ENCODE results near the gene HELZ. TPM values are rescaled to one million over a fixed set of nuclear protein-coding genes. Genes with fewer than 3 reads are reported as not detected.
A peak's percentile ranks its signal among the peaks of the same experiment; 100 is the strongest.

Gene HELZ
- total and polyA plus RNA-seq, 4 donors, result 2.8 to 75.7 (median 25.5) TPM

DNA sequence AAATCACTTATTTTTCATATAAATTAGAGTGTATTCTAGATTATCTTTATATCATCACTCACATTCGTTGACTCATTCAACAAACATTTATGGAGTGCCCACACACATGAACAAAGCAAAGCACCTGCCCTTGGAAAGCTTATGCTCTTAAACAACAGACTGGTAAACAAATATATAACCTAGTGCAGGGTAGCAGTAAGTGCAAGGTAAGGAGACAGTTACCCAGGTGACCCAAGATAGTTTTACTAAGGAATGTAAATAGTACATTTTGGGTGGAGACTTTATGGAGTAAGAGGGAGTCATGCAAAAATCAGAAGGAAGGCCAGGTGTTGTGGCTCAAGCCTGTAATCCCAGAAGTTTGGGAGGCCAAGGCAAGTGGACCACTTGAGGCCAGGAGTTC lies 40.4 kb upstream of the HELZ start:
- H3K27ac ChIP-seq (ENCODE audit: low read depth in 1 of 2, low read length in 2 of 2), result no peak overlapping the region
- intact Hi-C loops (cut with DNase I), result no loop called here
- H3K27me3 ChIP-seq (ENCODE audit: control insufficient read depth in 1 of 2, insufficient read depth in 2 of 2, low read length in 1 of 2), result no peaks in the 10 kb centered on the region
- no peak overlapping the region for H3K4me3 ChIP-seq (ENCODE audit: low read length in 2 of 2)
- no peaks in the 10 kb centered on the region for H3K36me3 ChIP-seq (ENCODE audit: control insufficient read depth in 1 of 2, insufficient read depth in 2 of 2, low read length in 1 of 2)
- H3K4me1 ChIP-seq (ENCODE audit: control insufficient read depth in 1 of 2, insufficient read depth in 2 of 2, low read length in 2 of 2), result no peaks in the 10 kb centered on the region
- ATAC-seq (ENCODE audit: low FRiP score), result no peak
- no peaks in the 10 kb centered on the region for H3K9me3 ChIP-seq (ENCODE audit: control insufficient read depth, low read length)
- DNase-seq, result no peak
- 89 to 97% methylated on average over 1 of the region's 1 CpG for WGBS, 2 donors

DNA sequence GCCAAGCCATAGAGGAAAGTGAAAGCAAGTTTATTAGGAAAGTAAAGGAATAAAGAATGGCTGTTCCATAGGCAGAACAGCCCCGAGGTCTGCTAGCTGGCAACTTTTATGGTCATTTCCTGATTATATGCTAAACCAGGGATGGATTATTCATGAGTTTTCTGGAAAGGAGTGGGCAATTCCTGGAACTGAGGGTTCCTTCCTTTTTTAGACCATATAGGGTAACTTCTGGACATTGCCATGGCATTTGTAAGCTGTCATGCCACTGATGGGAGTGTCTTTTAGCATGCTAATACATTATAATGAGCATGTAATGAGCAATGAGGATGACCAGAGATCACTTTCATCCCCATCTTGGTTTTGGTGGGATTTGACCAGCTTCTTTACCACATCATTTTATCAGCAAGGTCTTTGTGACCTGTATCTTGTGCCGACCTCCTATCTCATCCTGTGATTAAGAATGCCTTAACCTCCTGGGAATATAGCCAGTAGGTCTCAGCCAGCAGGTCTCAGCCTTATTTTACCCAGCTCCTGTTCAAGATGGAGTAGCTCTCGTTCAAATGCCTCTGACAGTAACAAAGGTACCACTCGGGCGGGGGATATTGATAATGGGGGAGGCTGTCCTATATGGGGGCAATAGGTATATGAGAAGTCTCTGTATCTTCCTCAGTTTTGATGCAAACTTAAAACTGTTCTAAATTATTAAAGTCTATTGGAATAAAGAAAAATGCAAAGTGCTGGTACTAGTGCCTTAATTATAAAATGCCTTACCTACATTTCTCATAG lies 38.9 kb upstream of the HELZ start:
- no peaks in the 10 kb centered on the region for H3K36me3 ChIP-seq (ENCODE audit: control insufficient read depth in 1 of 2, insufficient read depth in 2 of 2, low read length in 1 of 2)
- DNase-seq, result no peak
- intact Hi-C loops (cut with DNase I), result no loop called here
- no peaks in the 10 kb centered on the region for H3K9me3 ChIP-seq (ENCODE audit: control insufficient read depth, low read length)
- H3K27ac ChIP-seq (ENCODE audit: low read depth in 1 of 2, low read length in 2 of 2), result no peak overlapping the region
- H3K4me3 ChIP-seq (ENCODE audit: low read length in 2 of 2), result no peak overlapping the region
- 78 to 85% methylated on average over 5 of the region's 5 CpGs for WGBS, 2 donors
- no peak for ATAC-seq (ENCODE audit: low FRiP score)
- H3K4me1 ChIP-seq (ENCODE audit: control insufficient read depth in 1 of 2, insufficient read depth in 2 of 2, low read length in 2 of 2), result no peaks in the 10 kb centered on the region
- H3K27me3 ChIP-seq (ENCODE audit: control insufficient read depth in 1 of 2, insufficient read depth in 2 of 2, low read length in 1 of 2), result no peaks in the 10 kb centered on the region

DNA sequence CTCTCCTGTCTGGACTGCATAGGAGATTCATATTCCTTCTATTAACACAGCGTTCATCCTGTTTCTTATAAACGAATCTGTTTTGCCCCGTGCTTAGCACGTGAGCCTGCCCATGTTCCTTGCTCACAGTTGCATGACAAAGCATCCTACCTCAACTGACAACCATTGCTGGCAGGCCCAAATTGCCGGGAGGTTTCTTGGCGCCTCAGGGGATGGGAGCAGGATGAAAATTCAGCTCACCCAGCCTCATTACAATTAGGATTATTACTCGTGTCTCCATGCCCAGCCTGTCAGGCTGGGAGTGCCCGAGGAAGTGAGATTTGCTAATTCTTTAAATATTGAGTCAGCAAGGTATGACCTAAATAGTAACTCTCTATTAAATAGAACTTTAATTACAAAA lies 36.7 kb upstream of the HELZ start:
- Histone ChIP-seq H3K4me1 (ENCODE audit: control insufficient read depth in 1 of 2, insufficient read depth in 2 of 2, low read length in 2 of 2) (no peaks in the 10 kb centered on the region), H3K27ac (ENCODE audit: low read depth in 1 of 2, low read length in 2 of 2) (no peak overlapping the region), H3K27me3 (ENCODE audit: control insufficient read depth in 1 of 2, insufficient read depth in 2 of 2, low read length in 1 of 2) (no peaks in the 10 kb centered on the region), H3K36me3 (ENCODE audit: control insufficient read depth in 1 of 2, insufficient read depth in 2 of 2, low read length in 1 of 2) (no peaks in the 10 kb centered on the region), H3K4me3 (ENCODE audit: low read length in 2 of 2) (no peak overlapping the region), H3K9me3 (ENCODE audit: control insufficient read depth, low read length) (no peaks in the 10 kb centered on the region)
- DNase-seq, result no peak
- no peak for ATAC-seq (ENCODE audit: low FRiP score)
- 80 to 81% methylated on average over 8 of the region's 8 CpGs for WGBS, 2 donors
- intact Hi-C loops (cut with DNase I), result no loop called here

DNA sequence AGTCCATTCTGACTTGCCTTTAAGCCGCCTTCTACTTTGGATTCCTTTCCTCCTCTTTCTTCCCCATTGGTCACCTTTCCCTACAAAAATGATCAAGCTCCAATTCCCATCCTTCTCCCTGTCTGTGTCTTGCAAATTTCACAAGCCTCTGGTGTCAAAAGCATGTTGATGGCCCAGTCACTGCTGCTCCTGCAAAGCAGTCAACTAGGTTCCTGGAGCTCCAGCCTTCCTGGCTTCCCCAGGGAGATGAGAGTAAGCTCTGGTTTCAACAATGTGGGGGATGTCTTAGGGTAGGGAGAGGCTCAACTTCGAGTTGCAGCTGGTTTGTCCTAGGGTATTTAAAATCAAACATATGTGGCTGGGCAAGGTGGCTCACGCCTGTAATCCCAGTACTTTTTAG lies 36.1 kb upstream of the HELZ start:
- Histone ChIP-seq H3K4me1 (ENCODE audit: control insufficient read depth in 1 of 2, insufficient read depth in 2 of 2, low read length in 2 of 2) (no peaks in the 10 kb centered on the region), H3K27ac (ENCODE audit: low read depth in 1 of 2, low read length in 2 of 2) (no peak overlapping the region), H3K36me3 (ENCODE audit: control insufficient read depth in 1 of 2, insufficient read depth in 2 of 2, low read length in 1 of 2) (no peaks in the 10 kb centered on the region), H3K9me3 (ENCODE audit: control insufficient read depth, low read length) (no peaks in the 10 kb centered on the region), H3K27me3 (ENCODE audit: control insufficient read depth in 1 of 2, insufficient read depth in 2 of 2, low read length in 1 of 2) (no peaks in the 10 kb centered on the region), H3K4me3 (ENCODE audit: low read length in 2 of 2) (no peak overlapping the region)
- WGBS, 2 donors, result 74 to 78% methylated on average over 3 of the region's 3 CpGs
- ATAC-seq (ENCODE audit: low FRiP score) (no peak), DNase-seq (no peak)
- intact Hi-C loops (cut with DNase I), result no loop called here

DNA sequence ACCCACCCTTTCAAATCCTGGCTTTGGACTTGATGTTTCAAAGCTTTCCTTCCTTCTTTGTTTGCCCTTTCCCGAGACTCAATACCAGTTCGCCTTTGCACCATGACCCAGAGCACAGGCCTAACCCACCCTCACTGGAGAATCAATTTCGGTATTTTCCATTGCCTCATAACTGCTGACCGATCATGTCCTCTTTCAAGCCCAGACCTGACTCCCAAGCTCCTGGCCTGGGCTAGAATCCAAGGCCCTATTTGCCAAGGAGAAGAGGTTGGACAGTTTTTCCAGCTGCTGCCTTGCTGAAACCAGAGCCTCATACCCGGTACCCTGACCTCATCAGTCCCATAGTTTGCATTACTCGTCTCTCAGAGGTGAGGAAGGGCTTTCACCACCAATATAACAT lies 35.3 kb upstream of the HELZ start:
- Histone ChIP-seq H3K27me3 (ENCODE audit: control insufficient read depth in 1 of 2, insufficient read depth in 2 of 2, low read length in 1 of 2) (no peaks in the 10 kb centered on the region), H3K36me3 (ENCODE audit: control insufficient read depth in 1 of 2, insufficient read depth in 2 of 2, low read length in 1 of 2) (no peaks in the 10 kb centered on the region), H3K27ac (ENCODE audit: low read depth in 1 of 2, low read length in 2 of 2) (no peak overlapping the region), H3K4me1 (ENCODE audit: control insufficient read depth in 1 of 2, insufficient read depth in 2 of 2, low read length in 2 of 2) (no peaks in the 10 kb centered on the region), H3K4me3 (ENCODE audit: low read length in 2 of 2) (no peak overlapping the region), H3K9me3 (ENCODE audit: control insufficient read depth, low read length) (no peaks in the 10 kb centered on the region)
- DNase-seq (no peak), ATAC-seq (ENCODE audit: low FRiP score) (peak; percentile 11)
- 68 to 77% methylated on average over 6 of the region's 6 CpGs for WGBS, 2 donors
- intact Hi-C loops (cut with DNase I), result no loop called here

DNA sequence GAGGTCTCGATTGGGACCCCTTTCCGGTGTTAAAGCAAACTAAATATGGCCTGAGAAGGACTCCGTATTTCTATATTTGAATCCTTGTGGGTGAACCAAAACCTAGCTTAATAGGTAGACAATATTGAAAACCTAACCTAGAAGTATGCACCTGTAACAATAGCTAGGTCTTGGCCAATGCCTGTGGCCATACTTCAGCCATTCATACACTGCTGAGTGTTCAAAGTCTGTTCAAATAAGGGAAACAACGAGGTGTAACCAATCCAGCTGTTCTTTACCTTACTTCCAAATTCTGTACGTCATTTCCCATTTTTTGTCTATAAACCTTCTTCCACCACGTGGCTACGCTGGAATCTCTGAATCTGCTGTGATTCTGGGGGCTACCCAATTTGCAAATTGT lies 34.1 kb upstream of the HELZ start:
- ATAC-seq (ENCODE audit: low FRiP score) (no peak), DNase-seq (no peak)
- Histone ChIP-seq H3K27ac (ENCODE audit: low read depth in 1 of 2, low read length in 2 of 2) (no peak overlapping the region), H3K4me1 (ENCODE audit: control insufficient read depth in 1 of 2, insufficient read depth in 2 of 2, low read length in 2 of 2) (no peaks in the 10 kb centered on the region), H3K36me3 (ENCODE audit: control insufficient read depth in 1 of 2, insufficient read depth in 2 of 2, low read length in 1 of 2) (no peaks in the 10 kb centered on the region), H3K4me3 (ENCODE audit: low read length in 2 of 2) (no peak overlapping the region), H3K27me3 (ENCODE audit: control insufficient read depth in 1 of 2, insufficient read depth in 2 of 2, low read length in 1 of 2) (no peaks in the 10 kb centered on the region), H3K9me3 (ENCODE audit: control insufficient read depth, low read length) (no peaks in the 10 kb centered on the region)
- intact Hi-C loops (cut with DNase I), result no loop called here
- WGBS, 2 donors, result 90 to 91% methylated on average over 7 of the region's 7 CpGs

DNA sequence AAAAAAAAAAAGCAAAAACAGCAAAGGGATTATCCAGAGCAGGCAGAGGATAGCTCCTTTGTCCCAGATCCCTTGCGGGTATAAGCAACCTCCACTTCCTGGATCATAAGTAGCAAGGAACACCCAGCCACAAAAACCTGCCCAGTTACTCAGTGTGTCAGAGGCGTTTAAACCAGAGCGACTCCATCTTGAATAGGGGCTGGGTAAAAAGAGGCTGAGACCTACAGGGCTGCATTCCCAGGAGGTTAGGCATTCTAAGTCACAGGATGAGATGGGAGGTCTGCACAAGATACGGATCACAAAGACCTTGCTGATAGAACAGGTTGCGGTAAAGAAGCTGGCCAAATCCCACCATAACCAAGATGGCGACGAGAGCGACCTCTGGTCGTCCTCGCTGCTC lies 33.4 kb upstream of the HELZ start:
- Histone ChIP-seq H3K9me3 (ENCODE audit: control insufficient read depth, low read length) (no peaks in the 10 kb centered on the region), H3K4me1 (ENCODE audit: control insufficient read depth in 1 of 2, insufficient read depth in 2 of 2, low read length in 2 of 2) (no peaks in the 10 kb centered on the region), H3K4me3 (ENCODE audit: low read length in 2 of 2) (no peak overlapping the region), H3K36me3 (ENCODE audit: control insufficient read depth in 1 of 2, insufficient read depth in 2 of 2, low read length in 1 of 2) (no peaks in the 10 kb centered on the region), H3K27me3 (ENCODE audit: control insufficient read depth in 1 of 2, insufficient read depth in 2 of 2, low read length in 1 of 2) (no peaks in the 10 kb centered on the region), H3K27ac (ENCODE audit: low read depth in 1 of 2, low read length in 2 of 2) (no peak overlapping the region)
- WGBS, 2 donors, result 93 to 95% methylated on average over 10 of the region's 10 CpGs
- DNase-seq, result no peak
- intact Hi-C loops (cut with DNase I), result no loop called here
- no peak for ATAC-seq (ENCODE audit: low FRiP score)

DNA sequence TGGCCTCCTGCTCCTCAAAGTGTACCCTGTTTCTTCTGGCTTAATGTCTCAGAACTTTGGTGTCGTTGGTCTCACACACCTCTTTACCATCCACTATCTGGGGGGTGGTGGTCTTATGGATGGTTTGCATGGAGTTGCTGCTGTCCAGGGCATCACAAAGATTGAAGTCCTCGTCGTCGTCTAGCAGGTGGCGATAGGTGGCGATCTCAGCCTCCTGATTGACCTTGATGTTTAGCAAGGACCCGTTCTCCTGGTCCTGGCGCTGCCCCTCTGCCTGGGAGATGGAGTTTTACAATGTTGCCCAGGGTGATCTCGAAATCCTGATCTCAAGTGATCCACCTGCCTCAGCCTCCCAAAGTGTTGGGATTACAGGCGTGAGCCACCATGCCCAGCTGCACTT lies 31.1 kb upstream of the HELZ start:
- intact Hi-C loops (cut with DNase I), result no loop called here
- no peaks in the 10 kb centered on the region for H3K36me3 ChIP-seq (ENCODE audit: control insufficient read depth in 1 of 2, insufficient read depth in 2 of 2, low read length in 1 of 2)
- H3K27me3 ChIP-seq (ENCODE audit: control insufficient read depth in 1 of 2, insufficient read depth in 2 of 2, low read length in 1 of 2), result no peaks in the 10 kb centered on the region
- H3K9me3 ChIP-seq (ENCODE audit: control insufficient read depth, low read length), result no peaks in the 10 kb centered on the region
- H3K27ac ChIP-seq (ENCODE audit: low read depth in 1 of 2, low read length in 2 of 2), result no peak overlapping the region
- H3K4me1 ChIP-seq (ENCODE audit: control insufficient read depth in 1 of 2, insufficient read depth in 2 of 2, low read length in 2 of 2), result no peaks in the 10 kb centered on the region
- WGBS, 2 donors, result 45 to 51% methylated on average over 10 of the region's 10 CpGs
- ATAC-seq (ENCODE audit: low FRiP score) (no peak), DNase-seq (no peak)
- no peak overlapping the region for H3K4me3 ChIP-seq (ENCODE audit: low read length in 2 of 2)

DNA sequence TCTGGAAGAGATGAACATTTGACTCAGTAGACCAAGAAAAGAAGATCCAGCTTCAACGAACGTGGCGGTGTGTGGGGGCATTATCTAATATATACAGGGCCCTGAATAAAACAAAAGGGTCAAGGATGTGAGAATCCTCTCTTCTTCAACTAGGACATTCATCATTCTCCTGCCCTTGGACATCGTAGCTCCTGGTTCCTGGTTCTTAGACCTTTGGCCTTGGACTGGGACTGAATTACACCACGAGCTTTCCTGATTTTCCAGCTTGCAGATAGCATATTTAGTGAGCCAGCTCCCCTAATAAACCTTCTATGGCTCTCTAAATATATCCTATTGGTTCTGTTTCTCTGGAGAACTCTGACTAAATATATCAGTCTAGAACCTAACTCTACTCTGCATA lies 29.5 kb upstream of the HELZ start:
- Histone ChIP-seq H3K27ac (ENCODE audit: low read depth in 1 of 2, low read length in 2 of 2) (no peak overlapping the region), H3K36me3 (ENCODE audit: control insufficient read depth in 1 of 2, insufficient read depth in 2 of 2, low read length in 1 of 2) (no peaks in the 10 kb centered on the region), H3K9me3 (ENCODE audit: control insufficient read depth, low read length) (no peaks in the 10 kb centered on the region), H3K4me1 (ENCODE audit: control insufficient read depth in 1 of 2, insufficient read depth in 2 of 2, low read length in 2 of 2) (no peaks in the 10 kb centered on the region), H3K27me3 (ENCODE audit: control insufficient read depth in 1 of 2, insufficient read depth in 2 of 2, low read length in 1 of 2) (no peaks in the 10 kb centered on the region), H3K4me3 (ENCODE audit: low read length in 2 of 2) (no peak overlapping the region)
- DNase-seq (no peak), ATAC-seq (ENCODE audit: low FRiP score) (no peak)
- intact Hi-C loops (cut with DNase I), result no loop called here
- 80 to 82% methylated on average over 5 of the region's 5 CpGs for WGBS, 2 donors

Measured in aorta (tissue), 5 donors.